IMR-90 (cell line): ENCODE results near the gene ILDR2. TPM values are rescaled to one million over a fixed set of nuclear protein-coding genes. Genes with fewer than 3 reads are reported as not detected.

Source experiments
- ATAC-seq: fragments of 200-7000 bp; cut with Tn5 transposase; 2 replicates; pipeline ENCODE4 v1.9.1; 2020; ENCODE audit warnings: low read depth, mild to moderate bottlenecking, moderate library complexity
- BruUV-seq: library from RNA; stranded (reverse); fragments of 400-500 nt; replicated peaks from 2 replicates; lab custom pipeline; 2021; lab: Mats Ljungman, UMichigan
- CTCF ChIA-PET: fragments of 300-600 bp; formaldehyde crosslinking; extraction: SDS; loops from one replicate; lab custom pipeline; 2021; ENCODE audit warnings: antibody characterized with exemption; lab: Yijun Ruan, JAX
- POLR2A ChIA-PET: fragments of 300-600 bp; sonication (Branson Sonifier 250); formaldehyde crosslinking; loops from one replicate; lab custom pipeline; 2022; ENCODE audit warnings: antibody characterized with exemption; ENCODE audit not compliant: unreplicated experiment; lab: Charles Lee
- DNase-seq: peaks from one replicate; pipeline ENCODE4 v3.0.0; 2013
- H2AFZ ChIP-seq: replicated peaks from 2 replicates; pipeline ENCODE3; 2013; ENCODE audit warnings: low read length, mild to moderate bottlenecking; ENCODE audit not compliant: poor library complexity
- H2AK5ac ChIP-seq: 2 replicates; pipeline ENCODE4 v1.6.1; 2013; ENCODE audit warnings: low read depth, low read length, inconsistent platforms
- H2AK9ac ChIP-seq: replicated peaks from 2 replicates; pipeline ENCODE3; 2013; ENCODE audit warnings: mild to moderate bottlenecking, low read depth, low read length, moderate library complexity; ENCODE audit not compliant: poor library complexity
- H2BK120ac ChIP-seq: 2 replicates; pipeline ENCODE4 v1.6.1; 2013; ENCODE audit warnings: low read depth, low read length, inconsistent platforms
- H2BK15ac ChIP-seq: 3 replicates; pipeline ENCODE4 v1.6.1; 2013; ENCODE audit warnings: low read depth, low read length, inconsistent platforms
- H2BK20ac ChIP-seq: 2 replicates; pipeline ENCODE4 v1.6.1; 2013; ENCODE audit warnings: low read depth, mild to moderate bottlenecking, inconsistent platforms, low read length, moderate library complexity
- H2BK5ac ChIP-seq: 2 replicates; pipeline ENCODE4 v1.6.1; 2013; ENCODE audit warnings: mild to moderate bottlenecking, low read depth, low read length, inconsistent platforms; ENCODE audit not compliant: poor library complexity, severe bottlenecking
- H3K14ac ChIP-seq: replicated peaks from 2 replicates; pipeline ENCODE4 v1.6.1; 2013; ENCODE audit warnings: low read depth, low read length, inconsistent platforms
- H3K18ac ChIP-seq: 2 replicates; pipeline ENCODE4 v1.6.1; 2013; ENCODE audit warnings: low read depth, low read length, control low read depth
- H3K23ac ChIP-seq: 2 replicates; pipeline ENCODE4 v1.6.1; 2013; ENCODE audit warnings: low read depth, low read length, inconsistent platforms
- H3K27ac ChIP-seq: 2 replicates; pipeline ENCODE4 v1.5.1; 2013; ENCODE audit warnings: mild to moderate bottlenecking, control low read depth, low read length; ENCODE audit not compliant: insufficient read depth
- H3K27me3 ChIP-seq: 2 replicates; pipeline ENCODE4 v1.6.1; 2013; ENCODE audit warnings: low read length; ENCODE audit not compliant: control insufficient read depth, insufficient read depth
- H3K36me3 ChIP-seq: 2 replicates; pipeline ENCODE4 v1.6.1; 2013; ENCODE audit warnings: low read length, mixed read lengths; ENCODE audit not compliant: control insufficient read depth, insufficient read depth
- H3K4ac ChIP-seq: 2 replicates; pipeline ENCODE4 v1.6.1; 2013; ENCODE audit warnings: low read depth, low read length, inconsistent platforms
- H3K4me1 ChIP-seq: 2 replicates; pipeline ENCODE4 v1.6.1; 2013; ENCODE audit warnings: low read length, mixed read lengths; ENCODE audit not compliant: control insufficient read depth, insufficient read depth
- H3K4me2 ChIP-seq: 2 replicates; pipeline ENCODE4 v1.6.1; 2013; ENCODE audit warnings: low read depth, mild to moderate bottlenecking, control low read depth, low read length, moderate library complexity
- H3K4me3 ChIP-seq: 2 replicates; pipeline ENCODE4 v1.5.1; 2013; ENCODE audit warnings: low read depth, mild to moderate bottlenecking, control low read depth, low read length, moderate library complexity; ENCODE audit not compliant: insufficient read depth
- H3K56ac ChIP-seq: 2 replicates; pipeline ENCODE4 v1.6.1; 2013; ENCODE audit warnings: low read length, inconsistent platforms; ENCODE audit not compliant: insufficient read depth; ENCODE audit errors: extremely low read depth
- H3K79me1 ChIP-seq, 2 experiments: 2 replicates each; pipeline ENCODE4 v1.6.1; 2013; ENCODE audit warnings: low read length in 2 of 2, inconsistent platforms in 1 of 2, low read depth in 1 of 2
- H3K9ac ChIP-seq: 2 replicates; pipeline ENCODE4 v1.6.1; 2013; ENCODE audit warnings: low read depth, low read length, control low read depth
- H3K9me1 ChIP-seq: 2 replicates; pipeline ENCODE4 v1.6.1; 2013; ENCODE audit warnings: low read length, inconsistent platforms; ENCODE audit not compliant: insufficient read depth
- H3K9me3 ChIP-seq: 2 replicates; pipeline ENCODE4 v1.6.1; 2013; ENCODE audit warnings: low read length; ENCODE audit not compliant: control insufficient read depth, insufficient read depth
- H4K20me1 ChIP-seq: 2 replicates; pipeline ENCODE4 v1.6.1; 2013; ENCODE audit warnings: low read length, inconsistent platforms; ENCODE audit not compliant: insufficient read depth
- H4K5ac ChIP-seq: 2 replicates; pipeline ENCODE4 v1.6.1; 2013; ENCODE audit warnings: mild to moderate bottlenecking, low read depth, low read length, control low read depth
- H4K8ac ChIP-seq, 2 experiments: 2 replicates each; pipeline ENCODE4 v1.6.1; 2013; ENCODE audit warnings: low read depth in 2 of 2, low read length in 2 of 2, control low read depth in 1 of 2, inconsistent platforms in 1 of 2
- H4K91ac ChIP-seq: 2 replicates; pipeline ENCODE4 v1.6.1; 2013; ENCODE audit warnings: low read depth, low read length, inconsistent platforms; ENCODE audit not compliant: insufficient read depth
- BHLHE40 ChIP-seq: fragments of 150-350 bp; IDR thresholded peaks from 2 replicates; pipeline ENCODE4 v1.6.1; 2016; ENCODE audit warnings: mild to moderate bottlenecking, low read depth, low read length
- CEBPB ChIP-seq: IDR thresholded peaks from 2 replicates; pipeline ENCODE4 v1.6.1; 2012; ENCODE audit warnings: low read depth, low read length, improper control_type of control experiment
- CHD1 ChIP-seq: IDR thresholded peaks from 2 replicates; pipeline ENCODE4 v1.6.1; 2012; ENCODE audit warnings: low read depth, low read length, improper control_type of control experiment
- CTCF ChIP-seq: conservative IDR thresholded peaks from 2 replicates; pipeline ENCODE4 v1.5.1; 2012; ENCODE audit warnings: mild to moderate bottlenecking, low read depth, low read length, improper control_type of control experiment
- FOS ChIP-seq: fragments of 150-350 bp; IDR thresholded peaks from 2 replicates; pipeline ENCODE4 v1.6.1; 2016; ENCODE audit warnings: low read depth, low read length
- MAFK ChIP-seq: IDR thresholded peaks from 2 replicates; pipeline ENCODE4 v1.6.1; 2012; ENCODE audit warnings: low read depth, low read length, improper control_type of control experiment
- MAZ ChIP-seq: IDR thresholded peaks from 2 replicates; pipeline ENCODE4 v1.6.1; 2012; ENCODE audit warnings: low read depth, mild to moderate bottlenecking, low read length, improper control_type of control experiment, moderate library complexity, borderline replicate concordance
- MXI1 ChIP-seq: IDR thresholded peaks from 2 replicates; pipeline ENCODE4 v1.6.1; 2012; ENCODE audit warnings: low read depth, mild to moderate bottlenecking, low read length, moderate library complexity, borderline replicate concordance
- NFE2L2 ChIP-seq: fragments of 150-350 bp; IDR thresholded peaks from 2 replicates; pipeline ENCODE4 v1.6.1; 2016; ENCODE audit warnings: low read depth, mild to moderate bottlenecking, low read length
- POLR2A ChIP-seq: IDR thresholded peaks from 2 replicates; pipeline ENCODE4 v1.6.1; 2012; ENCODE audit warnings: mild to moderate bottlenecking, low read depth, low read length
- RCOR1 ChIP-seq: IDR thresholded peaks from 2 replicates; pipeline ENCODE4 v1.6.1; 2012; ENCODE audit warnings: mild to moderate bottlenecking, low read length, improper control_type of control experiment; ENCODE audit not compliant: insufficient replicate concordance
- RFX5 ChIP-seq: IDR thresholded peaks from 2 replicates; pipeline ENCODE4 v1.8.0; 2012; ENCODE audit warnings: low read depth, mild to moderate bottlenecking, low read length, moderate library complexity
- USF2 ChIP-seq: fragments of 150-350 bp; IDR thresholded peaks from 2 replicates; pipeline ENCODE4 v1.6.1; 2017; ENCODE audit warnings: mild to moderate bottlenecking, antibody characterized with exemption, low read length, low read depth
- WGBS, 2 experiments: methylation state at CpG; one replicate each; pipeline versions ENCODE4 v1.1.5 to v1.1.7; 2013; ENCODE audit warnings: missing lambda C conversion rate in 2 of 2; ENCODE audit not compliant: insufficient read length in 1 of 2; ENCODE audit errors: extremely low coverage in 2 of 2; 5-methylcytosine and 5-hydroxymethylcytosine counted together
- dilution Hi-C: fragments of 300-500 bp; cut with HindIII; formaldehyde crosslinking; loops from one replicate; pipeline ENCODE4 v1.14.3; 2018; ENCODE audit warnings: low sequenced_read_pairs; ENCODE audit not compliant: unreplicated experiment
- in situ Hi-C: fragments of 300-500 bp; cut with MboI; formaldehyde crosslinking; loops from 3 replicates; pipeline ENCODE4 v1.14.3; 2019; ENCODE audit warnings: low sequenced_read_pairs, inconsistent platforms, mixed read lengths
- intact Hi-C: fragments of 100-400 bp; cut with micrococcal nuclease; formaldehyde crosslinking; loops from 2 replicates; pipeline ENCODE4 v1.10.0; 2022
- polyA plus RNA-seq, 3 experiments: library from polyadenylated mRNA; depleted of rRNA; stranded (reverse); fragments of >200 nt; gene quantifications; 2 replicates each; pipeline ENCODE4 v1.2.3, GENCODE V29; 2012; ENCODE audit warnings: low replicate concordance in 1 of 3
- total RNA-seq: library from RNA; depleted of rRNA; stranded (reverse); fragments of >200 nt; gene quantifications from 2 replicates; pipeline ENCODE4 v1.2.3, GENCODE V29; 2012

ILDR2 gene
- total and polyA plus RNA-seq, 2 of the 4 experiments (the other 2 are of a cell fraction): under 0.01 TPM; not detected in 1

- Histone ChIP-seq H2BK15ac (no peak overlapping the region), H3K79me1 (no peaks in the 10 kb centered on the region), H3K14ac (no peak overlapping the region), H3K9ac (no peak overlapping the region), H3K23ac (no peak overlapping the region), H4K91ac (no peak overlapping the region), H4K5ac (no peak overlapping the region), H4K20me1 (no peaks in the 10 kb centered on the region), H3K27ac (no peak overlapping the region), H3K4me1 (no peaks in the 10 kb centered on the region), H2AFZ (no peak overlapping the region), H2BK5ac (no peak overlapping the region), H3K9me1 (no peaks in the 10 kb centered on the region), H3K4me3 (no peak overlapping the region), H2BK120ac (no peak overlapping the region), H4K8ac (no peak overlapping the region), H3K4ac (no peak overlapping the region), H3K56ac (no peak overlapping the region), H3K36me3 (no peaks in the 10 kb centered on the region), H3K4me2 (no peak overlapping the region), H2AK9ac (no peak overlapping the region), H3K18ac (no peak overlapping the region), H3K27me3 (no peaks in the 10 kb centered on the region), H2BK20ac (no peak overlapping the region), H3K9me3 (no peaks in the 10 kb centered on the region), H2AK5ac (no peak overlapping the region)
- ATAC-seq (no peak), DNase-seq (no peak)
- dilution Hi-C loops: no loop called here
- CTCF ChIA-PET: no interaction called here
- TF ChIP-seq POLR2A (no peak), USF2 (no peak), RCOR1 (no peak), FOS (no peak), CTCF (no peak), CEBPB (no peak), MAZ (no peak), MXI1 (no peak), BHLHE40 (no peak), NFE2L2 (no peak), RFX5 (no peak), CHD1 (no peak), MAFK (no peak)
- in situ Hi-C loops: no loop called here
- no TSS peak for BruUV-seq
- POLR2A ChIA-PET: no interaction called here
- intact Hi-C loops: no loop called here
- WGBS, 2 experiments: 20% methylated on average over 2 of the region's 8 CpGs; no CpG with 5 or more reads in 1 of the 2 experiments
Observed at GRCh38 chr1:167013108-167013929, 38.0 kb upstream of the ILDR2 start.
